AG08395 (cell line): Measurements from ENCODE around the gene SCAMP4.

ENCODE experiments used
- DNase-seq: peaks from one replicate; pipeline ENCODE4 v3.0.0; 2012; ENCODE audit warnings: mixed read lengths, low spot score

SCAMP4 gene

GRCh38 chr19:1938071-1938470 is 32.9 kb downstream of the SCAMP4 start:
- DNase-seq: no peak

DNA sequence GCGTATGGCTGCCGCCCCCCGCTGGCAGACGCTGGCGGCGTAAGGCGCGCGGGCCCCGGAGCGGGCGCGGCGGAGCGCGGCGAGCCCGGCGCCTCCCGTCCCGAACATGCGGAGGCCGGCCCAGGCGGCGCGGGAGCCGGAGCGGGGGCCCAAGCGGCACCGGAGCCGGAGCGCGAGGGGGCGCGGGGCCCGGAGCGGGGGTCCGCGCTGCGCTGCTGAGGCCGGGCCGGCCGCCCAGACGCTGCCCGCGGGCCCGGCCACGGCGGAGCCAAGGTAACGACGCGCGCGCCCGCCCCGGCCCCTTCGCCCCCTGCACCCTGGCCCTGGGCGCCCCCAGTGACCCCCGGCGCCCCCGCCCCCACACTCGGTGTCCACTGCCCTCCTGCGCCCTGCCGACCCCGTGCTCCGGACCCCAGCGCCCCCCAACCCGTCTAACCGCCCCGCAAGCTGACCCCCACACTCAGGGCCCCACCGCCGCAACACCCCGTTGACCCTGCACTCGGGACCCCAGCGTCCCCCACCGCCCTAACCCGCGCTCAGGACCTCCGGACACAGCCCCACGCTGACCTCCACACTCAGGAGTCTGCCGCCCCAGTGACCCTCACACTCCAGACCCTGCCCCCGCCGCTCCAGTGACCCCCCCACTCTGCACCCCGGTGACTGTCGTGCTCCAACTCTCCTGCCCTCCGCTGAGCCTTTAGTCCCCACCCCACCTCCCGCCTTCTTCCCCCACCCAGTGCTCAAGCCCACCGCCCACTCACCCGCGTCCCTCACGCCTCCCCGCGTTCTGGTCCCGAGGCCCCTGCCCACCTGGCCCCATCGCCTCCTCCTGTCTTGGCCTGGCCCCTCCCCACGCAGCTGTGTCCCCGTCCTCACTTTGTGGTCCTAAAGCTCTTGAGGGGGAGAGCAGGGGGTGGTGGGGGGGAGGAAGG is 36.2 kb downstream of the SCAMP4 start, which contains the start of gene CSNK1G2:
Gene CSNK1G2, plus strand, starts transcription at position 27 of the 932 bp plus-strand sequence. CDS start 28,601 bp downstream, outside the sequence.
- DNase-seq: no peak

- DNase-seq: peak; percentile 63
Observed at GRCh38 chr19:1942078-1942933, 37.1 kb downstream of the SCAMP4 start.

GRCh38 chr19:1942934-1943555 is 37.8 kb downstream of the SCAMP4 start:
- DNase-seq: no peak

GRCh38 chr19:1943661-1944087 is 38.5 kb downstream of the SCAMP4 start:
- DNase-seq: no peak

- no peak for DNase-seq
Observed at GRCh38 chr19:1944088-1944915, 39.1 kb downstream of the SCAMP4 start.

- no peak for DNase-seq
Observed at GRCh38 chr19:1944916-1945561, 39.8 kb downstream of the SCAMP4 start.

DNA sequence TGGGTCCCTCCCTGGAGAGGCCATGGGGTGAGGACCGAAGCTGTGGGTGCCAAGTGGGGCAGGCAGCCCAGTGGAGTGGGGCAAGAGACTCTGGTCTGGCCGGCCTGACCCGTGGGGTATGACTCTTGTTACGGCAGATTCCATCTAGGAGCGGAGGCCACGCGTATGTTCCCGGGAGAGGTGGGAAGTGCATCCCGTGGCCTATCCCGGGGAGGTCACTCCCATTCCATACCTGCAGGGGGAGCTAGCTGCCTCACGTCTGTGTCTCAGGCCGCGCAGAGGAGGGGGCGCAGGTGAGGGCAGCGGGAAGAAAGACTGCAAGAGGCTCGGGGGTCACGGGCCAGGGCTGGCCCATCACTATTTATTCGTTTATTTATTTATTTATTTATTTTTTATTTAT is 40.7 kb downstream of the SCAMP4 start:
- DNase-seq: peak; percentile 42

GRCh38 chr19:1947651-1948209 is 42.5 kb downstream of the SCAMP4 start:
- DNase-seq: no peak

DNA sequence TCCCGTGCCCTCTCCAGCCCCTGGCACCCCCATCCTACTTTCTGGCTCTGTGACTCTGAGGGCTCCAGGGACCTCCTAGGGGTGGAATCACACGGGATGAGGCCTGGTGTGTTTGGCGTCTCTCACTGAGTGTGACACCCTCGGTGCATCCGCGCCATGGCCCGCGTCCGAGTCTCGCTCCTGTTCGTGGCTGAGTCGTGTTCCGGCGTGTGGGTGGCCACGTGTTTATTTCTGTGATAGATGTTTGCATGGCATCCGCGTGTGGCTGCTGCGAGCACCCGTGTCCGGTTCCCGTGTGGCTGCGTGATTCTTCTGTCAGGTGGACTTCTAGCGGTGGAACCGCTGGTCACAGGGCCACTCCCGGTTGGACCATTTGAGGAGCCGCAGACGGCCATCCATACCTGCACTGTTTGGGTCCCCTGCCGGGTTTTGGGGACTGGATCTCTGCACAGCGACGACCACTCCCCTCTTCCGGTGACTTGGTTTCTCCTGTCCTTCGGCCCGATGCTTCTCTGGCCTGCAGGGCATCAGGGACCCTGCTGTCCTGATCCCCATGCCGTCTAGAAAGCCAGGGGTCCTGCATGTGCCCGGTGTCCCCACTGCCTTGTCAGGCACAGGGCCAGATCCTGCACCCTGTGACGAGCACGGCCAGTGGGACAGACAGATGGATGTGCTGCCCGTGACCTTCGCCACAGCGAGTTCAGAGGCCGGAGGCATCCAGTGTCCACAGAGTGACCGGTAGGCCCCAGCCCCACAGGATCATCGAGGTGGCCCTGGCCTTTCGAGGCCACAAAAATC is 44.3 kb downstream of the SCAMP4 start:
- no peak for DNase-seq

- no peak for DNase-seq
Observed at GRCh38 chr19:1950640-1951039, 45.4 kb downstream of the SCAMP4 start.

GRCh38 chr19:1952635-1953034 is 47.4 kb downstream of the SCAMP4 start:
- DNase-seq: no peak

GRCh38 chr19:1953037-1953436 is 47.8 kb downstream of the SCAMP4 start:
- no peak for DNase-seq

DNA sequence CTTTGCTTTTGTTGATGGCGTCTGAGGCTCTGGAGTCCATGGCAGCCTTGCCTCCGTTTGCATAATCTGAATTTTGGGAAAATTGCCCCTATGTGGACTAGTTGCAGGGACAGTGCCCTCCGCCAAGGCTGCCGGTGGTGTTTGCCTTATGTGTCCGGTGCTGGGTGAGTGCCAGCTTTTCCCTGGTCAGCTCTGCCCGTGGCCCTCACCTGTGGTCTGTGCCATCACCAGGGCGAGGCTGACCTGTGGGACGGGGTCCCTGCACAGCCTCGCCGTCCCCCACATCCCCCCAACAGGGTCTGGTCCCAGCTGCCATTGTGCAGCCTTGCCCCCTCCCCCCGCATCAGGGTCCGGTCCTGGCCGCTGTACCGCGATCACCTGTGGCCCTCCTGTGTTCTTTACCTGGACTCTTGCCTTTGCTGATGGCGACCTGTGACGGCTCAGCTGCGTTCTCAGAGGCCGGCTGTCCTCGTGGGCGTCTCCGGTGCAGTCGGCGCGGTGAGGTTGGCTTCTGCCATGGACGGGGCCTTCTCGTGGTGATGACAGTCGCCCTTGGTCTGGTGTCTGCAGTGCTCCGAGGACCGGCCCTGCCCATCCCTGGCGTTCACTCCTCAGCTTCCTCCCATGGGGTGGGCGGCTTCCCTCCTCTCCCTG is 48.4 kb downstream of the SCAMP4 start:
- no peak for DNase-seq

GRCh38 chr19:1954532-1954933 is 49.3 kb downstream of the SCAMP4 start:
- no peak for DNase-seq

GRCh38 chr19:1955171-1956121 is 50.2 kb downstream of the SCAMP4 start:
- no peak for DNase-seq

GRCh38 chr19:1956122-1956494 is 50.9 kb downstream of the SCAMP4 start:
- DNase-seq: no peak
